Right kidney (tissue), 1 donor: Measurements from ENCODE around the gene CNNM3.
A peak's percentile ranks its signal among the peaks of the same experiment; 100 is the strongest.

Experiments
- DNase-seq: peaks from one replicate; pipeline ENCODE4 v3.0.0-alpha.2; 2016

Gene CNNM3

GRCh38 chr2:96816836-96817702 is 1.0 kb downstream of the CNNM3 start:
- peak; percentile 55 for DNase-seq

GRCh38 chr2:96817882-96818281 is 1.8 kb downstream of the CNNM3 start:
- no peak for DNase-seq

- DNase-seq = no peak
Observed at GRCh38 chr2:96819128-96819875, 3.2 kb downstream of the CNNM3 start.

GRCh38 chr2:96819876-96820511 is 3.9 kb downstream of the CNNM3 start:
- DNase-seq = no peak

- no peak for DNase-seq
Observed at GRCh38 chr2:96821113-96821675, 5.1 kb downstream of the CNNM3 start.

DNA sequence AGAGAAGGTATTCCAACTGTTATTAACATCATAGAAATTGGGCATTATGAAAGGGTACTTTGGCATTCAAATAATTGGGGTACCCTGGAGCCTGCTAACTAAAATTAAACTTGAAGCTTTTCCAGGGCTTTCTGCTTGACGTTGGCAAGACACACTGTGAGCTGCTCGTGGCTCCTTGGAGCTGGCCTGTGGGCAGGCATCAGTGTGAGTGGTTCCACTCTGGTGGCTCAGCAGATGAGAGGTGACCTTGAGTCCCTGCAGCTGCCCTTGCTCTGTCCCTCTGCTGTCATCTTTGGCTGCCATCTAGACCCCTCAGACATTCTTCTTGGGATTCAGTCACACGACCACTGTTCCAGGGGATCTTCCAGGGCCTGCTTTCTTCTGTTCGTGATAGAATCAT is 6.7 kb downstream of the CNNM3 start:
- no peak for DNase-seq

DNA sequence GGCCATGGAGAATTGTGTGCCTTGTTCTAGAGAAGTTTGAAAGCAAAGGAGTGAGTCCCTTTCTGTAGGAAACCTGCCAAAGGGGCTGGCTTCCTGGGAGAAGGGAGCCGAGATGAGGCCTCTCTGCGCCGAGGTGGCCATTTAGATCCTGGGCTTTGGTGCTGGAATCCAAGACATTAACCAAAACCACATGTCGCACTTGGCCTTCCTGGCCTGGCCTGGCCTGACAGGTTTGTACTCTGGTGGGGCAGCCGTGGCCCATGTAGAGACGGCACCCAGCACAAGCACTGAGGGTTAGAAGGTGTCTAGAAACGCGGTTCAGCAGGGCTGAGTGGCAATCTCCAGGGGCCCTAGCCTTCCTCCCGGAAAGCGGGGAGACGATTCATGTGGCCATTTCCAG is 7.1 kb downstream of the CNNM3 start:
- DNase-seq = no peak

DNA sequence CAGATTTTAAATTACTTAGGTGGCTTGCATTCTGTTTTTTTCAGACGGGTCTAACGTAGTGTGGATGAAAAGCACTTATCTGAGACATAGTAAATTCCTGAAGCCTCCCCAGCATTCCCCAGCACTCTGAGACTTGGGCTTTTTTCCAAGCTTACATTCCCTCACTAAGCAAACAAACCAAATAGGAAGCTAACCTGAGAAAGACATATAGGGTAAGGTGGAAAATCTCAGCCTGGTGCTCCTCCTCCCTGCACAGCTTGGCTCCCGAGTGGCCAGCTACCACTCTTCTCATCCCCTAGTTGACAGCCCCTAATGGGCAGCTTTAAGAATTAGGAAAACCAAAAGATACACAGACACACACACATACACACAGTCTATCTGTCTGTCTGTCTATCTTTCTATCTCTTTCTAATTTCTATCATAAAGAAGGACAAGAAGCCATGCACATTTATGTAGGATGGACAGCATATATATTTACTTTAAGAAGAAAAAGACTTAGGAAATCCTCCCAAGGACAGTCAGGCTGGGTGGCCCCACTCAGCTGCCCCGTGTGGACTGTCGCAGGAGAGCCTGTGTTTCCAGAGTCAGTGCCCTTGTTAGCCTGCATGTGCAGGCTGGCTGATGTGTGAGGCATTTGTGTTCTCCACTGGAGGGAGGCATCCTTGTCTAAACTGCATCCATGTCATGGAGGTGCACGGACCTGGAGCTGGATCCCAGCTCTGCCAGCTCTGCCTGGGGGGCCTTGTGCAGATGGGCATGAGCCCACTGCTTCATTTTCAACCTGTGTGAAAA is 8.2 kb downstream of the CNNM3 start:
- DNase-seq = no peak

- no peak for DNase-seq
Observed at GRCh38 chr2:96825057-96825456, 9.0 kb downstream of the CNNM3 start.

DNA sequence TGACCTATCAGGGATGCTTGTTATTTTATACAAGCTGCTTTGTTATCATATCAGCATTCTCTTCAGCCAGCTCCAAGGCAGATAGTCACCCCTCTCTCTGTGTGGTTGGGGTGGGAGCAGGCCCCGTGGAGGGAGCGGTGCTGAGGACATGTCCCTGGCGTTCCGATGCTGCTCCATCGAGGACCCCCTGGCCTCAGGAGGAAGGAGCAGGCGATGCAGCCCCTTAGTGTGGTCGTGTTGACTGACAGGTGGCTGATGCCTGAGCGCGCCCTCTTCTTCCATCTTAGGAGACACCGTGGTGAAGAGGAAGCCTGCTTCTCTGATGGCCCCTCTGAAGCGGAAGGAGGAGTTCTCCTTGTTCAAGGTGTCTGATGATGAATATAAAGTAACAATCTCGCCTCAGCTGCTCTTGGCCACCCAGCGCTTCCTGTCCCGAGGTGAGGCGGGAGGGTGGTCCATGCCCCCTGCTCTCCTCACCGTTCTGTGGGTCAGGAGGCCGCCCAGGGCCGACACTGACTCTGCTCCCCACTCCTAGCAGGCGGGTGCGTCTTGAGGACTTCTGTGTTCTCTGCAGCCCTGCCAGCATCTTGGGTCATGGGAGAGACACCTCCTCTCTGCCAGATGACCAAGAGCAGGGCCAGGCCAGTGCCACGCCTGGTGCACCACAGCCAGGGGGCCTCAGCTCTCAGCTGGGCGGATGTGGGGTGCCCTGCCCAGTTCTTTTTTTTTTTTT is 10.6 kb downstream of the CNNM3 start:
- DNase-seq = no peak

GRCh38 chr2:96828436-96828835 is 12.4 kb downstream of the CNNM3 start:
- DNase-seq = no peak

DNA sequence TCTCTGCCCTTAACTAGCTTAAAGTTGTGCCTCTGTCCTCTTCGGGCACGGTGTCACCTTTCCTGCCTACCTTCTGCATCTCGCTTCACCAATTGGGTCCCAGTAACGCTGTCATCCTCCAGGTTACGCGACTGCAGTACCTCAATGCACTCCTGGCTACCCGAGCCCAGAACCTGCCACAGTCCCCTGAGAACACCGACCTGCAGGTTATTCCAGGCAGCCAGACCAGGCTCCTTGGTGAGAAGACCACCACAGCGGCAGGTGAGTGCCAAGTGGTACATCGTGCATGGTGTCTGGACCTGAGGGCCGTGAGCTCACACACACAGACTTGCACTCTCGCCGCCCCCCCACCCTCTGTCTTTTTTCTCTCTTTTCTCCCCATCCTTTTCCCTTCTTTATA is 12.8 kb downstream of the CNNM3 start:
- DNase-seq = no peak

DNA sequence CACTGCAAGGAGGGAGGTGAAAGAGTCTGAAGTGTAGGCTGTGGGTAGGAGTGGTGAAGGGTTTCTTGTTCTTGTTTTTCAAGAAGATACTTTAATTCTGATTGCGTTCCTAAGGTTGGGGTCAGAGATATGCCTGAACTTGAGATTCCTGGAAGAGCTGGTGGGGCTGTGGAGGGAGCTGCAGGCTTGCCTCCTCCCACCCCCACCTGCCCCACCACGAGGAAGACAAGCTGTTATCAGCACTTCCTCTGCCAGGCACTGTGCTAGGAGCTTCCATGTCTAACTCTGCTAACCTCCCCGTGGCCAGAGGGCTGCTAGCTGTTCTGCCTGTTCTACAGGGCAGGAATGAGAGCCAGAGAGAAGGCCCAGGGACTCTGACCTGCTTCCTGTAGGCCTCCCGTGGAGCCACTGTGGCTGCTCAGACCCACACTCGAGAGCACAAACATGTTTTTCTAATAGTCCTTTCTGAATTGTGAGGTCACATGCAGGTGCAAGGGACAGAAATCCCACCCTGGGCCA is 14.0 kb downstream of the CNNM3 start:
- no peak for DNase-seq

GRCh38 chr2:96831679-96832078 is 15.6 kb downstream of the CNNM3 start:
- no peak for DNase-seq

DNA sequence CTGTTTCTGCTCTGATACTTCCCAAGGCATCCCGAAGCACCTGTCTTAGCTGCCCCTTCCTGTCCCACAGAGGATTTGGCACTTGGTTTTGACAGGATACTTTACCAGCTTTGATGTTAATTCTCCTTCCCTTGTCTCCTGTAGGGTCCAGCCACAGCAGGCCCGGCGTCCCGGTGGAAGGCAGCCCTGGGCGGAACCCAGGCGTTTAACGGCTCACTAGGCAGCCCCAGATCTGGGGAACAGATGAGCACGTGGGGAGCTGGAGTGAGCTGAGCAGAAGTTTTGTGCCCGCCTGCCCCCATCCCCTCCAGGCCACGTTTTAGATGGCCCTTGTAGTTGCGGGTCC is 16.3 kb downstream of the CNNM3 start:
- DNase-seq = no peak

- DNase-seq = peak; percentile 67
Observed at GRCh38 chr2:96832754-96833507, 16.9 kb downstream of the CNNM3 start.

- no peak for DNase-seq
Observed at GRCh38 chr2:96835830-96836229, 19.8 kb downstream of the CNNM3 start.

DNA sequence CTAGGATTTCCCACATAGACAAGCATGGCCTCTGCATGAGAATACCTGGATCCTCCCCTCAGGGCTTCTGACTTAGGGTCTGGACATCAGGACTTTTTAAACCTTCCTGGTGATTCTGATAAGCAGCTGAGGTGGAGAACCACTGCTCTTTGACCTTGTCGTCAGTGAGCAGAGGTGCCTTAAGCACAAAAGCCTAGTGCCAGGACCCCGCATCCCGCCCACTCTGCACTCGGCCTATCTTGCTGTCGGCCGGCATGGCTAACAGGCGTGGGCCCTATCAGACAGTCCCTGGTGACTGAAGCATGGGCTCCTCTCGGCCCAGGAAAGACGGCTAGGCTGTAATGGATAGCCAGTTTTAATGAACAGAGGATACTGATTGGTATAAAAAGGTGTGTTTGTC is 21.5 kb downstream of the CNNM3 start:
- no peak for DNase-seq

DNA sequence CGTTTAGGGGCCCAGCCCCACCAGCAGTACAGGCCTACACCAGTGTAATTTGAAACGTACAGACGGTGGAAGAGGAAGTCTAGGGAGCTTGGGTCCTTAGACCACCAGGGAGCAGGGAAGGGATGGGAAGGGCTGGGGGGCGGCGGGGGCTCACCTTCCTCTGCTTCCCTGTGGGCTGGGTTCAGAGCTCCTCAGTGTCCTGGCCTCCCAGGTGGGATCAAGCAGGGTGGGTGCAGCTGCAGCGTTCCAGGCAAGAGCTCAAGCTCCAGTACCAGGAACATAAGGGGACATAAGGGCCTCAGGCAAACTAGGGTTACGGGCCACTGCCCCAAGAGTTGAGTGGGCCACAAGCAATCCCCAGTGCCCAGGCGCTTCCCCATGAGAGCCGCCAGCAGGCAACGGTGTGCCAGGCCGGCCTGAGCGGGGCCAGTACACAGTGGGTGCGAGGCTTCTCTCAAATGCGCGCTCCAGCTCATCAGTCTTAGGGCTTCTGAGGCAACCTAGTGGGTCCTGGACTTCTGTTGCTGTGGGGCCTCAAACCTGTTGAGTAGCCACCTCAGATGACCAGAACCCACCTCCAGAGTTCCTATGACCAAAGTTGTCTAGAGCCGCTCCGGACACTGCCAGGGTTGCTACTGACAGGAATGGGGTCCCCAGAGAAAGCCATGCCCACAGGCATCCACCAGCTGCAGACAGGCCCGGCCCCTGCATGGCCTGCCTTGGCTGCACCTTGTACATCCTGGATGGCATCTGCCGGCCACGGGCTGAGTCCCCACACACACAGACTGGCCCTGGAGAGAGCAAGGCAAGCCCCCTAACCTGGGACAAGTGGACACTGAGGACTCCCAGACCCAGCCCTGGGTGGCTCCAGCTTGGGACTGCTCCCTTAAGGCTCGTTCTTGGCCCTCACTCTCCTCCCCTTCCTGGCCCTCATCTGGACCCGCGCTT is 22.6 kb downstream of the CNNM3 start:
- DNase-seq = no peak
